ENCODE measurements around the gene CRYBB2.
A peak's percentile ranks its signal among the peaks of the same experiment; 100 is the strongest.
"Not testable (repeated sequence)": the region's sequence is repeated elsewhere in the genome, so short reads cannot be mapped to it uniquely, and the experiment has no call there.

The CRYBB2 gene

DNA sequence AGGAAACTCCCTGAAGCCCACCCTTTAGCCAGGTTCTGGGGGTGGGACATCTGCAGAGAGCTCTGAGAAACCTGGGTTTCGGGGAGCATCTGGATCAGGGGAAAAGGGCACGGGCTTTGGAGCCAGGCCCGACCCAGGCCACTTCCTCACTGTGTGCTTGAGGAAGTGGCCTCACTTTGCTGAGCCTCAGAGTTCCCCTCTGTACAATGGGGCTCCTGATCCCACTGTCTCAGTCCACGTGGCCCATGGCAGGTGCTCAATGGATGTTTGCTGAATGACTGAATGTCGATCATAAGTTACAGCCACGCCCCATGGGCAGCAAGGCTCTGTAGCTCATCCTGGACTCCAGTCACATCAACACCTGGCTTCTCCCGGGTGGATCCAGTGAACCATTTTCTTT is 18.5 kb upstream of the CRYBB2 start:
- no peak for DNase-seq

GRCh38 chr22:25201557-25202273 is 17.7 kb upstream of the CRYBB2 start:
- no peak for DNase-seq

DNA sequence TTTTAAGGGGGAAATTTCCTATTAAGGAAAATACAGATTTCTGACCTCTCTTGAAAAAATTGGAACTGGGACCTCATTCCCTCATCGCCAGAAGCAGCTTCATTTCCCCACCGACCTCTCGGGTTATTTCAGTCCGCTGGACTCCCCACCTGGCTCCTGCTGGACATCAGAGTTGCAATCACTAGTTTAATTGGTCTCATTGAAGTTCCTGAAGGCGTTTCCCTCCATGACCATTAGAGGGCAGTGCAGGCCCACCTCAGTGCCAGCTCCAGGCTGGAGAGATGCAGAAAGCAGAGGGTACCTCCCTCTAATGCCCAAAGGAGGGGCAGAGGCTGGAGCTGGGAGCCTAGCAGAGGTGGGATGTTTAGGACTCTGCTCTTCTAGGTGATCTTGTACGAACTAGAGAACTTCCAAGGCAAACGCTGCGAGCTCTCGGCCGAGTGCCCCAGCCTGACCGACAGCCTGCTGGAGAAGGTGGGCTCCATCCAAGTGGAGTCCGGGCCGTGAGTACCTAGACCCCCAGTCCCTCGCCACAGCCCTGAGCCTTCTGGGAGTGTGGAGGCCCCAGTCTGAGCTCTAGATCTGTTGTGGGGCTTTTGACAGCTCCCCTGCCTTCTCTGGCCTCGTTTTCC is 17.0 kb upstream of the CRYBB2 start:
- peak; percentile 0 for DNase-seq

- DNase-seq: no peak
Observed at GRCh38 chr22:25203082-25203481, 16.4 kb upstream of the CRYBB2 start.

DNA sequence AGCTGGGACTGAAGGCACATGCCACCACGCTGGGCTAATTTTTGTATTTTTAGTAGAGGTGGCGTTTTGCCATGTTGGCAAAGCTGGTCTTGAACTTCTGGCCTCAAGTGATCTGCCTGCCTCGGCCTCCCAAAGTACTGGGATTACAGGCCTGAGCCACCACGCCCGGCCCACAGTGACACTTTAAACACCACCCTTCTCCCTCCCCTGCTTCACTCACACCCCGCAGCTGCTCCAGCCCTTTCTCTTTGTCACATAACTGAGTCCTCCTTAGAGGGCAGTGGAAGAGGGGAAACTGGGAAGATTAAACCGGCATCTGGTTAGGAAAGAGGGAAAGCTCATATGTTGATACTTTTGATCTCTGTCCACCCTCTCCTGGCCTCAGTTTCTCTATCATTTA is 14.9 kb upstream of the CRYBB2 start:
- DNase-seq: not testable (repeated sequence)

DNA sequence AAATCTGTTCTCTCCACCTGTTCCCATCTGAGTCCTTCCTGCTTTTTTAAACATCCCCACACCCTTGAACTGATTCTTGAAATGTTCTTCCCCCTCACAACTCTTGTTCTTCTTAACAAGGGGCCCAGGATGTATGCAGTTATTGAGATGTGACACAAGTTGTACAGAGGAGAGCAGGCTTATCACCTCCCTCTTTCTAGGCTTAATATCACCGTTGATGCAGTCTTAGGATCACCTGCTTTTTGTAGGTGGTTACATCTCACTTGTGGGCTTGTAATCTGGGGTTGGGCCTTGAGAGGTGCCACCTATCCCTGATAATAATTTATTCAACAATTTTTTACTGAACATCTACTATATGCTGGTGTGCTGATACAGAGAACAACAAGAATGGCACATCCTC is 13.6 kb upstream of the CRYBB2 start:
- no peak for DNase-seq

GRCh38 chr22:25206998-25207397 is 12.4 kb upstream of the CRYBB2 start:
- no peak for DNase-seq

DNA sequence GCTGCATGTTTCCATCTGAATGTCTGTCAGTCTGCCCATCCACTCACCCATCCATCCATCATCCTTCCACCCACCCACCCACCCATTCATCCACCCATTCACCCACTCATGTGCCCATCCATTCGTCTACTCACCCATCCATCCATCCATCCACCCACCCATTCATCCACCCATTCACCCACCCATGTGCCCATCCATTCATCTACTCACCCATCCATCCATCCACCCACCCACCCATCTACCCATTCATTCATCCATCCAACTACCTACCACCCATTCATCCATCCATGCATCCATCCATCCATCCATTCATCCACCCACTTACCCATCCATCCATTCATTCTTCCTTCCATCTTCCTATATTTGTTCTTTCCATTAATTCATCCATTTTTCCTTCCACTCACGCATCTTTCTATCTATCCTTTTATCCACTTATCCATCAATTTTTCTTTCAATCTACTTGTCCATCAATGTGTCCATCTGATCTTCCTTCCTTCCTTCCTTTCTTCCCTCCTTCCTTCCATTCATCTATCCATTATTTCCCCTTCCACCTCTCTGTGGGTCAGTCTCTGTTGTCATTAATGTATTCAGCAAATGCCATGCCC is 11.8 kb upstream of the CRYBB2 start:
- DNase-seq: no peak

DNA sequence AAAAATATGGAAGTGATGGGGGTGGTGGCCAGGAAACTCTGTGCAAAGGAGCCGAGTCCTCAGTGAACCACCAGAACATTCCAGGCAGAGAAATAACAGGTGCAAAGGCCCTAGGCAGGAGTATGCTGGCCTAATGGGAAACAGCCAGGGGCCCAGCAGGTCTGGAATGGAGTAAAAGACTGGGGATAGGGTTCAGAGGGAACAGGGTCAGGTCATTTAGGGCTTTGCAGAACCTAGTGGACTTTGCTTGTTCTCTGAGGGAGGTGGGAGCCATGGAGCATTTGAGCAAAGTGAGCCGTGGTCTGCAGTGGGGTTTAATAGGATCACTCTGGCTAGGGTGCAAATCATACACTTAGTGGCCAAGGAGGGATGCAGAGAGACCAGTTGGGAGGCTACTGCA is 11.1 kb upstream of the CRYBB2 start:
- DNase-seq: no peak

DNA sequence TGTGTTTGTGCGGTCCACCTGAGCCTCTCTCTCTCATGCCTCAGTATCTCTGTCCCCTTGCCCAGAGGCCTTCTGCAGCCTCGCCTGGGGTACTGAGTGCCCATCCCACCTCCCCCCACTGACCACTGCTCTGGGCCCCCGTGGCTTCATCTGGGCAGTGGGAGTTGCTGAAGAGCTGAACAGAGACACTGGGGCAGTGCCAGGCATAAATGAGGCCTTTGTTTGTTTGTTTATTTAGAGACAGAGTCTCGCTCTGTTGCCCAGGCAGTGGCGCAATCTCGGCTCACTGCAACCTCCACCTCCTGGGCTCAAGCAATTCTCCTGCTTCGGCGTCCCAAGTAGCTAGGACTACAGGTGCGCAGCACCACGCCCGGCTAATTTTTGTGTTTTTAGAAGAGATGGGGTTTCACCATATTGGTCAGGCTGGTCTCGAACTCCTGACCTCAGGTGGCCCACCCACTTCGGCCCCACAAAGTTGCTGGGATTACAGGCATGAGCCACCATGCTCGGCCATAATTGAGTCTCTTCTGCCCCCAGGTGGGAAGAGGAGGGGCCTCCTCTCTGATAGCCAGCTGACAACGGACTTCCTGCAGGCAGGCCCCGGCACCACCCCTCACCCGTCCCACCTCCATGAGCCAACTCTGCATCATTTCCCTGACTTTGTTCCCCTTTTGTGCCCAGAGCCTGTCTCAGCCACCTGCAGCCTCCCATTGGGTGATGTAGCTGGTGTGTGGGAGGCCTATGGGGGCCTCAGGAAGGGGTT is 10.5 kb upstream of the CRYBB2 start:
- DNase-seq: no peak

DNA sequence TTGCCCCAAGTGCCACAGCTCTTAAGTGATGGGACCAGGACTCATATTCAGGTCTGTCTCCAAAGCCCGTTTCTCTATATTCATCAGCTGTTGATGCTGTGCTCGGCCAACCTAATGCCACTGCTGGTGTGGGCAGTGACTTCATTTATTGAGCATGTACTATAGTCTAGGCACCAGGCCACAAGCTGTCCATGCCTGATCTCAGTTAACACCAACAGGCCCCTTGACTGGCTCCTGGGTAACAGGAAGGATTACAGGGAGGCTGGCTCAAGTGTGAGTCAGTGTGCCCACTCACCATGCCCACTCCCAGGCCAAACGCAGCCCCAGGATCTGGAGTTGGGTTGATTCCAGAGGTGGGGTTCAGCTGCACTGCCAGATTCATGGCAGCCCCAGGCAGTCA is 8.6 kb upstream of the CRYBB2 start:
- no peak for DNase-seq

DNA sequence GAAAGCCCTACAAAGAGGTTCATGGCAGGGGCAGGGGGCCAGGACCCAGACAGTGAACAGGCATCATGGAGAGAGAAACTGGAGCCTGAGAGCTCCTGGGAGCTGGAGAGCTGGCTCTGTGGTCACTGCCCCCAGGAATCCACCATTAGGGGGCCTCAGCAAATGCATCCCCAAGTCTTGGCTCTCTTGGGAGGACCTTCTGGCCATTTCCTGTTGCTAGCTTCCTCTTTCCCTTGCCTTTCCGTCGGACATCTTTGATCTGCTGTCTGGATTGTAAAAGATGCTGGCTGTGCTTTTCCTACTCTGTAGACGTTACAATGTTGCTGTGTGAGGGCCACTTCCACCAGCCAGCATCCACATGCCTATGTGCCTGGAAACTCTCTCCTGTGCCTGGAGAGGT is 7.1 kb upstream of the CRYBB2 start:
- no peak for DNase-seq

DNA sequence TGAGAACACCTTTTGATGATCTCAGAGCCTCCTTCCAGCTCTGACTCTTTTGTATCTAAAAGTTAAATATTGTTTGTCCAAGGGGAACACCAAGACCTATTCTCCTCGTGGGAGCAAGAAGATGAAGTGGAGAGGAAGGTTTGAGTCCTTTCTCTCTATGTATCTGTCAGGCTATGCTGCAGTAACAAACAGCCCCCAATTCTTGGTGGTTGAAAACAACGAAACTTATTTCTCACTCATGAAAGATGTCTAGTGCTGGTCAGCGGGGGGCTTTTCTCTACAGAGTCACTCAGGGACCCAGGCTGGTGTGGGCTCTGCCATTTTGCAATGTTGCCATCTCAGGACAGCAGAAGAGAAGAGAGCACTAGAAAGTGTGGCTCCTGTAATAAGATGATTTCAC is 6.2 kb upstream of the CRYBB2 start:
- DNase-seq: no peak

- DNase-seq: no peak
Observed at GRCh38 chr22:25216230-25216629, 3.2 kb upstream of the CRYBB2 start.

DNA sequence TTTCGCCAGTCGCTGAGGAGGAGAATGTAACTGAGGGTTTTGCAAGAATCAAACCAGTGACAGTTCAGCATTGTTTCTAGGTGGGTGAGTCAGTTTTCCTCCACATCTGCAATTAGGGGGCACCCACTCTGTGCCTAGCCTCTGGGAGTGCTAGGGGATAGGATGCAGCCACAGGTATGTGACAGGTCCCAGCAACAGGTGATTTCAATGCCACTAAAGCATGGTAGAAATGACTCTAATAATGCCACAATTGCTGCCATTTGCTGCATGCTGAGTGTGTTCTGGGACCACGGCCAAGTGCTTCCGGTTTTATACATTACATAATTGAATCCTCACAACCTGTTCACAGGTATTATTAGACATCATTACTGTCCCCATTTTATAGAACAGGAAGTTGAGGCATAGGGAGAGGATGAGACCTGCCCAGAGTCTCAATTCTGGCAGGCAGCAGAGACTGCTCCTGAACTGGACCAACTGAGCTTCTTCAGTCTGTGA is 556 bp downstream of the CRYBB2 start:
- peak; percentile 17 for DNase-seq

GRCh38 chr22:25221790-25222189 is 2.4 kb downstream of the CRYBB2 start:
- no peak for DNase-seq

DNA sequence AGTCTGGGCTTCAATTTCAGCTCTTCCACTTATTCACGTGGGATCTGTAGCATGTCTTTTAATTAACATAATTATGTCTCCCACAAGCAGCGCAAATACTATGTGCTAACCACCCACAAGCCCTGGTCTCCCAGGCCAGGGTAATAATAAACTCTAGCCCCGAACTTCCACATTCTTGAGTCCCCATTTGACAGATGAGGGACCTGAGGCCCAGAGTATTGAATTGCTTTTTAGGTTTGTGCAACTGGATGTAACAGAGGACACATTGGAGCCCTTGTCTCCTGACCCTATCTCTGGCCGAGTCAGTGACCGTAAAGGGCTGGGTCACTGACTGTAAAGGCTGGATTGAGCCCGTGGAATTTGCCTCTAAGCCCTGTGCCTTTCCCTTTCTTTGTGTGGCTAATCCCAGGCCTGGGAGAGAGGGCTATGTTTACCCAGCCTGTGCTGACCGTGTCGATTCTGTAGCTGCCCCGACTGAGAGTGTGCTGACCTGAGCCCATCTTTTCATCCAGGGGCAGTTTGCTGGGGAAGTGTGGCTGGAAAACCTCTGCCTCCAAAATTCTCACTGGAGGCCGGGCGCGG is 3.9 kb downstream of the CRYBB2 start:
- DNase-seq: no peak

DNA sequence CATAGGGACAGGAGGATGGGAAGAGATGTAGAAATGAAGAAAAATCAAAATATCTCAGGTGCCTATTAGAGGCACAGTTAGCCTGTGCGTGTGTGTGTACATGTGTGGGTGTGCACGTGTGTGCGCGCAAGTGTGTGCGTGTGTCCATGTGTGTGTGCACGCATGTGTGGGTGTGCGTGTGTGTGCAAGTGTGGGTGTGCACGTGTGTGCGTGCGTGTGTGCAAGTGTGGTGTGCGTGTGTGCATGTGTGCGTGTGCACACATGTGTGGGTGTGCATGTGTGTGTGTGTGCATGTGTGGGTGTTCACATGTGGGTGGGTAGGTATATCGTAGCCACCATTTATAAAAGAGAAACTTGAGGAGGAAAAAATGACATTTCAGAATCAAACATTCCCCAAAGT is 9.4 kb downstream of the CRYBB2 start:
- DNase-seq: no peak

GRCh38 chr22:25230760-25231159 is 11.3 kb downstream of the CRYBB2 start:
- not testable (repeated sequence) for DNase-seq

DNA sequence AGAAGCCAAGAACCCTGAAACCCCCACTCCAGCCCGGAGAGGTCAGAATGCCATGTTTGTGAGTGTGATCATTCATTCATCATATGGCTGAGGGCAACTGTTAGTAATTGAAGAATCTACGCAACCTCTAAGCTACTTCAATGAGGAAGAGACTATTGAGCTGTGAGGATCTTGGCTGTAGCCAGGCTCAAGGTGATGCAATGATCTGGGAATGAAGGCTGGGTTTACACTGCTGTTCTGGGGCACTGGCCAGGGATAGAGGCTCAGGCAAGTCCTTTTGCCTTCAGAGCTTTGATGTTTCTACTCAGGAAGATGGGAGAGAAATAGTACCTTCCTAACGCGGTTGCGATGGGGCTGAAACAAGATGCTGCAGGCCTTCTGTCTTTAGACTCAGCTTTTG is 12.9 kb downstream of the CRYBB2 start:
- DNase-seq: no peak

GRCh38 chr22:25233706-25234105 is 14.3 kb downstream of the CRYBB2 start:
- DNase-seq: not testable (repeated sequence)

GRCh38 chr22:25235547-25236290 is 16.3 kb downstream of the CRYBB2 start:
- DNase-seq: peak; percentile 42
